Upper lobe of right lung (tissue), 1 donor: Measurements from ENCODE around the gene SERTM2. TPM values are rescaled to one million over a fixed set of nuclear protein-coding genes. Genes with fewer than 3 reads are reported as not detected.

Source experiments
- ATAC-seq: fragments of 200-7000 bp; cut with Tn5 transposase; one replicate; pipeline ENCODE4 v1.9.1; 2020; ENCODE audit warnings: mild to moderate bottlenecking, moderate library complexity
- DNase-seq: peaks from one replicate; pipeline ENCODE4 v3.0.0-alpha.2; 2020
- H3K27ac ChIP-seq: fragments of 200-600 bp; one replicate; pipeline ENCODE4 v1.8.0; 2022
- H3K27me3 ChIP-seq: fragments of 200-600 bp; one replicate; pipeline ENCODE4 v1.8.0; 2022; ENCODE audit warnings: mild to moderate bottlenecking
- H3K36me3 ChIP-seq: fragments of 200-600 bp; one replicate; pipeline ENCODE4 v1.8.0; 2022
- H3K4me1 ChIP-seq: fragments of 200-600 bp; one replicate; pipeline ENCODE4 v1.8.0; 2022
- H3K4me3 ChIP-seq: fragments of 200-600 bp; one replicate; pipeline ENCODE4 v1.8.0; 2022; ENCODE audit warnings: mild to moderate bottlenecking
- H3K9me3 ChIP-seq: fragments of 200-600 bp; one replicate; pipeline ENCODE4 v1.8.0; 2022
- CTCF ChIP-seq: fragments of 200-600 bp; IDR thresholded peaks from one replicate; pipeline ENCODE4 v1.8.0; 2022; ENCODE audit warnings: antibody characterized with exemption
- intact Hi-C: fragments of 100-400 bp; cut with DNase I; formaldehyde crosslinking; loops from one replicate; pipeline ENCODE4 v1.11.0; 2022
- total RNA-seq: library from RNA; stranded (reverse); fragmentation: NEBNext Ultra II Directional; extraction: Animal tissue kit (Norgen Biotek cat#: 25700); gene quantifications from one replicate; pipeline ENCODE4 v1.2.1, GENCODE V29; 2021
- donor health status: DM: no; HTN: yes; CAD: no; lungs with severe emphysema.

SERTM2 gene
- total RNA-seq, 1 donor from 2014 or later, result 1.6 TPM

GRCh38 chrX:111503485-111503993 is 7.9 kb upstream of the SERTM2 start:
- no peak for DNase-seq
- H3K4me3 ChIP-seq, result no peak overlapping the region
- no peaks in the 10 kb centered on the region for H3K27me3 ChIP-seq
- no peak overlapping the region for H3K27ac ChIP-seq
- no peak for TF ChIP-seq CTCF
- H3K4me1 ChIP-seq, result no peaks in the 10 kb centered on the region
- H3K36me3 ChIP-seq, result no peaks in the 10 kb centered on the region
- intact Hi-C loops, result no loop called here
- no peaks in the 10 kb centered on the region for H3K9me3 ChIP-seq
- no peak for ATAC-seq

GRCh38 chrX:111504941-111505340 is 6.5 kb upstream of the SERTM2 start:
- intact Hi-C loops, result no loop called here
- no peaks in the 10 kb centered on the region for H3K4me1 ChIP-seq
- H3K9me3 ChIP-seq, result no peaks in the 10 kb centered on the region
- ATAC-seq (peak; percentile 21), DNase-seq (no peak)
- no peak overlapping the region for H3K27ac ChIP-seq
- H3K36me3 ChIP-seq, result no peaks in the 10 kb centered on the region
- no peak for TF ChIP-seq CTCF
- no peaks in the 10 kb centered on the region for H3K27me3 ChIP-seq
- no peak overlapping the region for H3K4me3 ChIP-seq

GRCh38 chrX:111505783-111506182 is 5.7 kb upstream of the SERTM2 start:
- DNase-seq (no peak), ATAC-seq (no peak)
- Histone ChIP-seq H3K27me3 (no peaks in the 10 kb centered on the region), H3K27ac (no peak overlapping the region), H3K9me3 (no peaks in the 10 kb centered on the region), H3K4me1 (no peaks in the 10 kb centered on the region), H3K36me3 (no peaks in the 10 kb centered on the region), H3K4me3 (no peak overlapping the region)
- TF ChIP-seq CTCF, result no peak
- intact Hi-C loops, result no loop called here

- Histone ChIP-seq H3K27me3 (no peaks in the 10 kb centered on the region), H3K9me3 (no peaks in the 10 kb centered on the region), H3K36me3 (no peaks in the 10 kb centered on the region), H3K27ac (no peak overlapping the region), H3K4me1 (no peaks in the 10 kb centered on the region), H3K4me3 (no peak overlapping the region)
- DNase-seq (no peak), ATAC-seq (no peak)
- no peak for TF ChIP-seq CTCF
- intact Hi-C loops, result no loop called here
Observed at GRCh38 chrX:111506826-111507225, 4.6 kb upstream of the SERTM2 start.

DNA sequence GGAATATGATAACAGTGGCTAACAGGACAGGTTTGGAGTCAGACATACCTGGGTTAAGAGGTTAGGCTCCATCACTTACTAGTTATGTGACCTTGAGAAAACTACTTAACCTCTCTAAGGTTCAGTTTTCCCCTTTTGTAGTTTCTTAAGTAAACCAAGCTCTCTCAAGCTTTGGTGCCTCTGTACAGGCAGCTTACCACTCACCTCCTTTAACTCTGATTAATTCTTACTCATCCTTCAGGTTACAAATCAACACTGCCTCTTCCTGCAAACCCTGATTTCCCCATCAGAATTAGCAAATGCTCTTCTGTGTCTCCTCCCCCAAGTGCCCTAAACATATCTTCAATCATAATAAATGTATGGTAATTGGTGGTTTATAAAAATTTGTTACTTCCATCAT is 3.5 kb upstream of the SERTM2 start:
- no peaks in the 10 kb centered on the region for H3K36me3 ChIP-seq
- H3K27ac ChIP-seq, result no peak overlapping the region
- no peak for ATAC-seq
- intact Hi-C loops, result no loop called here
- no peak for DNase-seq
- H3K27me3 ChIP-seq, result no peaks in the 10 kb centered on the region
- TF ChIP-seq CTCF, result no peak
- H3K9me3 ChIP-seq, result no peaks in the 10 kb centered on the region
- H3K4me1 ChIP-seq, result no peaks in the 10 kb centered on the region
- no peak overlapping the region for H3K4me3 ChIP-seq

- intact Hi-C loops, result no loop called here
- Histone ChIP-seq H3K4me3 (no peak overlapping the region), H3K36me3 (no peaks in the 10 kb centered on the region), H3K4me1 (no peaks in the 10 kb centered on the region), H3K27me3 (no peaks in the 10 kb centered on the region), H3K27ac (no peak overlapping the region), H3K9me3 (no peaks in the 10 kb centered on the region)
- no peak for DNase-seq
- no peak for TF ChIP-seq CTCF
- no peak for ATAC-seq
Observed at GRCh38 chrX:111515298-111515697, 3.9 kb downstream of the SERTM2 start.
